Esophagus squamous epithelium (tissue), 5 donors: ENCODE measurements around the gene DLGAP1. TPM values are rescaled to one million over a fixed set of nuclear protein-coding genes. Genes with fewer than 3 reads are reported as not detected.

Source experiments
- DNase-seq: peaks from one replicate; lab custom pipeline; 2025; lab: John Stamatoyannopoulos, UW
- H3K27ac ChIP-seq, 4 donors: fragments of 200-600 bp; sonication (generic); one replicate each; pipeline ENCODE4 v1.5.1; 2016 to 2019; ENCODE audit warnings: mild to moderate bottlenecking in 1 of 4
- H3K27me3 ChIP-seq, 4 donors: fragments of 200-600 bp; sonication (generic); 1 replicate in 3 of 4; 2 replicates in 1 of 4; pipeline versions ENCODE4 v1.5.1 to v1.6.0; 2017 to 2021; ENCODE audit warnings: antibody characterized with exemption in 1 of 4
- H3K36me3 ChIP-seq, 3 donors: fragments of 200-600 bp; sonication (generic); one replicate each; pipeline ENCODE4 v1.5.1; 2016 to 2019
- H3K4me1 ChIP-seq, 3 donors: fragments of 200-600 bp; sonication (generic); one replicate each; pipeline ENCODE4 v1.5.1; 2017 to 2019
- H3K4me3 ChIP-seq, 4 donors: fragments of 200-600 bp; sonication (generic); 1 replicate in 3 of 4; 2 replicates in 1 of 4; pipeline ENCODE4 v1.5.1; 2016 to 2019; ENCODE audit warnings: mild to moderate bottlenecking in 2 of 4, moderate library complexity in 1 of 4
- H3K9me3 ChIP-seq, 3 donors: fragments of 200-600 bp; sonication (generic); one replicate each; pipeline ENCODE4 v1.5.1; 2016 to 2019
- CTCF ChIP-seq, 6 experiments: fragments of 450-650 bp in 4 of 6; fragments of 200-600 bp in 2 of 6; sonication (generic) in 2 of 6; IDR thresholded peaks; one replicate each; pipeline ENCODE4 v1.5.1; 2016 to 2019; ENCODE audit warnings: antibody characterized with exemption in 6 of 6, mild to moderate bottlenecking in 4 of 6, moderate library complexity in 4 of 6
- POLR2A ChIP-seq, 4 donors: fragments of 450-650 bp; IDR thresholded peaks; one replicate each; pipeline ENCODE4 v1.6.1; 2017; ENCODE audit warnings: antibody characterized with exemption in 4 of 4, mild to moderate bottlenecking in 4 of 4, moderate library complexity in 3 of 4
- WGBS, 2 donors: methylation state at CpG; one replicate each; pipeline ENCODE4 v1.1.5; 2018; 5-methylcytosine and 5-hydroxymethylcytosine counted together
- intact Hi-C: fragments of 100-400 bp; cut with DNase I; formaldehyde crosslinking; loops from one replicate; pipeline ENCODE4 v1.15.0; 2022
- total RNA-seq, 4 donors: library from RNA; depleted of rRNA; stranded (reverse); fragments of >200 nt; gene quantifications; one replicate each; pipeline ENCODE4 v1.1.0, GENCODE V29; 2016
- donor health status: DM: yes; HTN: yes; CAD: no.

DLGAP1 gene
- total RNA-seq, 4 donors from 2014 or later: 0.09 to 1.5 (median 0.52) TPM

GRCh38 chr18:3757361-3757760 is 697.7 kb downstream of the DLGAP1 start:
- H3K4me1 ChIP-seq: no peaks in the 10 kb centered on the region
- no peak for DNase-seq
- intact Hi-C loops: no loop called here
- H3K27ac ChIP-seq: no peak overlapping the region
- peaks cover 0 to 16% (median 7%) of the 10 kb centered on the region in 3 donors for H3K9me3 ChIP-seq
- H3K27me3 ChIP-seq: no peaks in the 10 kb centered on the region
- 85 to 90% methylated on average over 3 of the region's 3 CpGs for WGBS, 2 donors
- H3K4me3 ChIP-seq: no peak overlapping the region
- TF ChIP-seq CTCF (IDR thresholded peaks at IDR 0.05): no peak
- no peak for TF ChIP-seq POLR2A (IDR thresholded peaks at IDR 0.05)
- no peaks in the 10 kb centered on the region for H3K36me3 ChIP-seq

GRCh38 chr18:3753106-3753505 is 702.0 kb downstream of the DLGAP1 start:
- no peaks in the 10 kb centered on the region for H3K36me3 ChIP-seq
- H3K27ac ChIP-seq: no peak overlapping the region
- TF ChIP-seq POLR2A (IDR thresholded peaks at IDR 0.05) (no peak), CTCF (IDR thresholded peaks at IDR 0.05) (no peak)
- no peaks in the 10 kb centered on the region for H3K4me1 ChIP-seq
- WGBS, 2 donors: 68 to 72% methylated on average over 4 of the region's 4 CpGs
- no peak for DNase-seq
- intact Hi-C loops: no loop called here
- no peak overlapping the region for H3K4me3 ChIP-seq
- peaks cover 0 to 16% (median 7%) of the 10 kb centered on the region in 3 donors for H3K9me3 ChIP-seq
- no peaks in the 10 kb centered on the region for H3K27me3 ChIP-seq

DNA sequence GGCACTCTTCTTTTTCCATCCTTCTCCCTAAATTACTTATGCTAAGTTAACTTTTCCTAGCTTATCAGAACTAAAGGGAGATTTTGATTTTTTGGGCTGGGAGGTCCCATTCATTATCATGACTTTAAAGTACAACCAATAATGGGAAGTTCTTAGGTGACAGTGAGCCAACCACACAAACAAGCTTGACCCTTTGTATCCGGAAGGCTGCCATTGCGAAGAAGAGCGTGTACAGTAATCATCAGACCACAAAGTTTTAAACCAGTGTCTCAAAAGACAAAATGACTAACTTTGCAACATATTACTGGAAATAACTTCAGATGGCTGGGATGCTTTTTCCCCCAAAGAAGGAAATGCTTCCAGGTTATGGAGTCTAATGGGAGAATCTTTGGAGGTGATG is 707.0 kb downstream of the DLGAP1 start:
- 72 to 90% methylated on average over 3 of the region's 3 CpGs for WGBS, 2 donors
- H3K9me3 ChIP-seq: no peaks in the 10 kb centered on the region
- H3K36me3 ChIP-seq: no peaks in the 10 kb centered on the region
- intact Hi-C loops: no loop called here
- H3K4me3 ChIP-seq: no peak overlapping the region
- no peak for TF ChIP-seq POLR2A (IDR thresholded peaks at IDR 0.05)
- no peak for TF ChIP-seq CTCF (IDR thresholded peaks at IDR 0.05)
- DNase-seq: no peak
- no peaks in the 10 kb centered on the region for H3K27me3 ChIP-seq
- H3K27ac ChIP-seq: no peak overlapping the region
- no peaks in the 10 kb centered on the region for H3K4me1 ChIP-seq

- no peaks in the 10 kb centered on the region for H3K9me3 ChIP-seq
- DNase-seq: no peak
- TF ChIP-seq POLR2A (IDR thresholded peaks at IDR 0.05): no peak
- no peak for TF ChIP-seq CTCF (IDR thresholded peaks at IDR 0.05)
- intact Hi-C loops: no loop called here
- H3K4me1 ChIP-seq: no peaks in the 10 kb centered on the region
- no peak overlapping the region for H3K4me3 ChIP-seq
- no peaks in the 10 kb centered on the region for H3K27me3 ChIP-seq
- H3K36me3 ChIP-seq: no peaks in the 10 kb centered on the region
- WGBS, 2 donors: 53 to 55% methylated on average over 14 of the region's 14 CpGs
- peak overlapping the region in 1 of 4 donors; percentile 22 for H3K27ac ChIP-seq
Observed at GRCh38 chr18:3747176-3747973, 707.7 kb downstream of the DLGAP1 start.

- Histone ChIP-seq H3K9me3 (no peaks in the 10 kb centered on the region), H3K27ac (no peak overlapping the region), H3K27me3 (no peaks in the 10 kb centered on the region), H3K36me3 (no peaks in the 10 kb centered on the region), H3K4me1 (no peaks in the 10 kb centered on the region), H3K4me3 (no peak overlapping the region)
- 26 to 55% methylated on average over 1 of the region's 1 CpG for WGBS, 2 donors
- TF ChIP-seq CTCF (IDR thresholded peaks at IDR 0.05): no peak
- TF ChIP-seq POLR2A (IDR thresholded peaks at IDR 0.05): no peak
- intact Hi-C loops: no loop called here
- DNase-seq: no peak
Observed at GRCh38 chr18:3742541-3742940, 712.6 kb downstream of the DLGAP1 start.
